Trophoblast cell (in vitro differentiated cells and primary cell): ENCODE results near the gene ERVMER34-1.

ENCODE experiments used
- DNase-seq, 2 donors: peaks; one replicate each; pipeline ENCODE4 v3.0.0-alpha.2; 2016
- H2AFZ ChIP-seq: 2 replicates; pipeline ENCODE4 v1.6.1; 2013; ENCODE audit warnings: low read length, moderate library complexity, mild to moderate bottlenecking; ENCODE audit not compliant: insufficient read depth, poor library complexity
- H2AK5ac ChIP-seq: 2 replicates; pipeline ENCODE4 v1.6.1; 2013; ENCODE audit warnings: mild to moderate bottlenecking, low read length
- H2BK120ac ChIP-seq: 2 replicates; pipeline ENCODE4 v1.6.1; 2013; ENCODE audit warnings: low read length, mild to moderate bottlenecking, moderate library complexity; ENCODE audit not compliant: insufficient read depth, poor library complexity
- H2BK12ac ChIP-seq: 2 replicates; pipeline ENCODE4 v1.6.1; 2013; ENCODE audit warnings: mild to moderate bottlenecking, low read length, moderate library complexity
- H2BK5ac ChIP-seq: 2 replicates; pipeline ENCODE4 v1.6.1; 2013; ENCODE audit warnings: low read length, low read depth, moderate library complexity, mild to moderate bottlenecking; ENCODE audit not compliant: poor library complexity
- H3K14ac ChIP-seq: 2 replicates; pipeline ENCODE4 v1.6.1; 2013; ENCODE audit warnings: mild to moderate bottlenecking, low read length
- H3K18ac ChIP-seq: 2 replicates; pipeline ENCODE4 v1.6.1; 2013; ENCODE audit warnings: mild to moderate bottlenecking, low read length
- H3K23ac ChIP-seq: 2 replicates; pipeline ENCODE4 v1.6.1; 2013; ENCODE audit warnings: low read length
- H3K27ac ChIP-seq: 2 replicates; pipeline ENCODE4 v1.5.1; 2013; ENCODE audit warnings: low read depth, mild to moderate bottlenecking, inconsistent platforms, low read length, moderate library complexity
- H3K27me3 ChIP-seq: 2 replicates; pipeline ENCODE4 v1.6.1; 2013; ENCODE audit warnings: inconsistent platforms, mild to moderate bottlenecking, low read length, moderate library complexity; ENCODE audit not compliant: insufficient read depth
- H3K36me3 ChIP-seq, 2 experiments: 1 replicate in 1 of 2; 2 replicates in 1 of 2; pipeline ENCODE4 v1.6.1; 2013; ENCODE audit warnings: low read length in 2 of 2, mild to moderate bottlenecking in 2 of 2, moderate library complexity in 1 of 2; ENCODE audit not compliant: insufficient read depth in 2 of 2, control insufficient read depth in 1 of 2
- H3K4ac ChIP-seq: 2 replicates; pipeline ENCODE4 v1.6.1; 2013; ENCODE audit warnings: low read depth, mild to moderate bottlenecking, low read length, moderate library complexity
- H3K4me1 ChIP-seq, 2 experiments: 1 replicate in 1 of 2; 2 replicates in 1 of 2; pipeline ENCODE4 v1.6.1; 2013; ENCODE audit warnings: low read length in 2 of 2, mild to moderate bottlenecking in 2 of 2, moderate library complexity in 1 of 2; ENCODE audit not compliant: insufficient read depth in 2 of 2, control insufficient read depth in 1 of 2
- H3K4me2 ChIP-seq: 2 replicates; pipeline ENCODE4 v1.6.1; 2013; ENCODE audit warnings: inconsistent platforms, mild to moderate bottlenecking, low read length, moderate library complexity
- H3K4me3 ChIP-seq: 2 replicates; pipeline ENCODE4 v1.5.1; 2013; ENCODE audit warnings: mild to moderate bottlenecking, low read depth, low read length, inconsistent platforms
- H3K79me1 ChIP-seq: one replicate; pipeline ENCODE4 v1.6.1; 2013; ENCODE audit warnings: low read length
- H3K79me2 ChIP-seq: 2 replicates; pipeline ENCODE4 v1.6.1; 2013; ENCODE audit warnings: low read length, mild to moderate bottlenecking; ENCODE audit not compliant: control insufficient read depth, insufficient read depth, poor library complexity
- H3K9ac ChIP-seq: 2 replicates; pipeline ENCODE4 v1.6.1; 2013; ENCODE audit warnings: mild to moderate bottlenecking, low read length
- H3K9me3 ChIP-seq: 2 replicates; pipeline ENCODE4 v1.6.1; 2013; ENCODE audit warnings: low read depth, mild to moderate bottlenecking, control low read depth, inconsistent platforms, low read length; ENCODE audit not compliant: insufficient read depth
- H4K12ac ChIP-seq: 2 replicates; pipeline ENCODE4 v1.6.1; 2013; ENCODE audit warnings: low read depth, mild to moderate bottlenecking, low read length, moderate library complexity
- H4K8ac ChIP-seq: 2 replicates; pipeline ENCODE4 v1.6.1; 2013; ENCODE audit warnings: low read depth, mild to moderate bottlenecking, low read length, moderate library complexity
- H4K91ac ChIP-seq: one replicate; pipeline ENCODE4 v1.6.1; 2013; ENCODE audit warnings: low read depth, mild to moderate bottlenecking, low read length, moderate library complexity
- WGBS: extraction: QIAGEN DNeasy Blood & Tissue Kit; methylation state at CpG from one replicate; pipeline ENCODE4 v1.1.7; 2013; ENCODE audit warnings: missing lambda C conversion rate; ENCODE audit not compliant: insufficient read length, insufficient coverage; ENCODE audit errors: extremely low coverage; 5-methylcytosine and 5-hydroxymethylcytosine counted together

Gene ERVMER34-1

GRCh38 chr4:52751487-52751911 is 274 bp upstream of the ERVMER34-1 start:
- no peak overlapping the region for H2BK120ac ChIP-seq
- H3K79me2 ChIP-seq: no peaks in the 10 kb centered on the region
- no peaks in the 10 kb centered on the region for H3K36me3 ChIP-seq
- H3K23ac ChIP-seq: no peak overlapping the region
- no peak overlapping the region for H2BK5ac ChIP-seq
- no peak overlapping the region for H4K8ac ChIP-seq
- no peak overlapping the region for H2BK12ac ChIP-seq
- no peak overlapping the region for H3K14ac ChIP-seq
- H3K4me1 ChIP-seq: peaks cover 0 to 9% of the 10 kb centered on the region in 2 experiments
- no peak overlapping the region for H2AK5ac ChIP-seq
- WGBS: no CpG with 5 or more reads among the region's 26 CpGs
- peak overlapping the region; percentile 66 for H3K4me3 ChIP-seq
- H3K4ac ChIP-seq: no peak overlapping the region
- H3K9ac ChIP-seq: peak overlapping the region; percentile 11
- H3K9me3 ChIP-seq: no peaks in the 10 kb centered on the region
- no peak overlapping the region for H4K91ac ChIP-seq
- no peak overlapping the region for H2AFZ ChIP-seq
- H3K27me3 ChIP-seq: no peaks in the 10 kb centered on the region
- H3K27ac ChIP-seq: no peak overlapping the region
- no peak overlapping the region for H3K18ac ChIP-seq
- peak; percentile 90 to 93 for DNase-seq
- H3K79me1 ChIP-seq: peaks cover 3% of the 10 kb centered on the region
- no peak overlapping the region for H4K12ac ChIP-seq
- H3K4me2 ChIP-seq: peak overlapping the region; percentile 70

GRCh38 chr4:52750213-52750612 is 1.0 kb downstream of the ERVMER34-1 start:
- H3K14ac ChIP-seq: no peak overlapping the region
- H3K9ac ChIP-seq: no peak overlapping the region
- H4K91ac ChIP-seq: no peak overlapping the region
- no peak overlapping the region for H2BK12ac ChIP-seq
- peak overlapping the region; percentile 70 for H3K4me2 ChIP-seq
- no peak overlapping the region for H3K4ac ChIP-seq
- H3K36me3 ChIP-seq: no peaks in the 10 kb centered on the region
- no peak overlapping the region for H3K4me3 ChIP-seq
- peaks cover 3% of the 10 kb centered on the region for H3K79me1 ChIP-seq
- no peaks in the 10 kb centered on the region for H3K9me3 ChIP-seq
- H3K4me1 ChIP-seq: peaks cover 0 to 9% of the 10 kb centered on the region in 2 experiments
- H3K23ac ChIP-seq: no peak overlapping the region
- H4K8ac ChIP-seq: no peak overlapping the region
- no peak overlapping the region for H4K12ac ChIP-seq
- no CpG with 5 or more reads among the region's 11 CpGs for WGBS
- no peak overlapping the region for H2AK5ac ChIP-seq
- no peaks in the 10 kb centered on the region for H3K27me3 ChIP-seq
- H2BK5ac ChIP-seq: no peak overlapping the region
- H3K27ac ChIP-seq: no peak overlapping the region
- H2AFZ ChIP-seq: no peak overlapping the region
- no peak overlapping the region for H3K18ac ChIP-seq
- no peak overlapping the region for H2BK120ac ChIP-seq
- no peak for DNase-seq
- no peaks in the 10 kb centered on the region for H3K79me2 ChIP-seq

GRCh38 chr4:52748432-52748831 is 2.8 kb downstream of the ERVMER34-1 start:
- Histone ChIP-seq H4K91ac (no peak overlapping the region), H2BK12ac (no peak overlapping the region), H3K9ac (no peak overlapping the region), H3K18ac (no peak overlapping the region), H2BK120ac (no peak overlapping the region), H3K4me1 (peaks cover 0 to 9% of the 10 kb centered on the region in 2 experiments), H4K8ac (no peak overlapping the region), H3K79me2 (no peaks in the 10 kb centered on the region), H3K27me3 (no peaks in the 10 kb centered on the region), H3K9me3 (no peaks in the 10 kb centered on the region), H2AFZ (no peak overlapping the region), H3K4ac (no peak overlapping the region), H3K4me3 (no peak overlapping the region), H3K14ac (no peak overlapping the region), H3K4me2 (no peak overlapping the region), H3K79me1 (peaks cover 3% of the 10 kb centered on the region), H3K36me3 (no peaks in the 10 kb centered on the region), H3K27ac (no peak overlapping the region), H2AK5ac (no peak overlapping the region), H2BK5ac (no peak overlapping the region), H3K23ac (no peak overlapping the region), H4K12ac (no peak overlapping the region)
- no CpG with 5 or more reads among the region's 6 CpGs for WGBS
- DNase-seq: peak; percentile 97 to 99

GRCh38 chr4:52744588-52744987 is 6.6 kb downstream of the ERVMER34-1 start:
- H3K4me3 ChIP-seq: no peak overlapping the region
- no peak overlapping the region for H2BK5ac ChIP-seq
- H2AFZ ChIP-seq: no peak overlapping the region
- no peaks in the 10 kb centered on the region for H3K27me3 ChIP-seq
- H3K4me1 ChIP-seq: peaks cover 0 to 3% of the 10 kb centered on the region in 2 experiments
- no CpG with 5 or more reads among the region's 5 CpGs for WGBS
- H2AK5ac ChIP-seq: no peak overlapping the region
- H3K4ac ChIP-seq: no peak overlapping the region
- H4K12ac ChIP-seq: no peak overlapping the region
- no peaks in the 10 kb centered on the region for H3K79me2 ChIP-seq
- no peak overlapping the region for H4K91ac ChIP-seq
- H3K18ac ChIP-seq: no peak overlapping the region
- H4K8ac ChIP-seq: no peak overlapping the region
- no peak for DNase-seq
- H3K79me1 ChIP-seq: no peaks in the 10 kb centered on the region
- no peak overlapping the region for H3K14ac ChIP-seq
- H3K36me3 ChIP-seq: no peaks in the 10 kb centered on the region
- H2BK120ac ChIP-seq: no peak overlapping the region
- no peak overlapping the region for H3K4me2 ChIP-seq
- no peak overlapping the region for H2BK12ac ChIP-seq
- no peak overlapping the region for H3K9ac ChIP-seq
- H3K27ac ChIP-seq: no peak overlapping the region
- no peaks in the 10 kb centered on the region for H3K9me3 ChIP-seq
- H3K23ac ChIP-seq: no peak overlapping the region
